ENCODE measurements around the gene SPECC1. TPM values are rescaled to one million over a fixed set of nuclear protein-coding genes. Genes with fewer than 3 reads are reported as not detected.

SPECC1 gene
- total RNA-seq, 1 experiment from 2014 or later, result 46.4 TPM

GRCh38 chr17:20281860-20282259, 272.7 kb downstream of the SPECC1 start:
- Histone ChIP-seq H3K9me2 (replicated peaks; ENCODE audit: low read length) (no peaks in the 10 kb centered on the region), H3K79me2 (ENCODE audit: low read length) (no peaks in the 10 kb centered on the region), H3F3A (ENCODE audit: low read length, unreplicated experiment) (no peaks in the 10 kb centered on the region), H3K4me3 (ENCODE audit: low read length) (no peak overlapping the region), H3K27me3 (ENCODE audit: low read length) (no peaks in the 10 kb centered on the region), H3K4me1 (ENCODE audit: insufficient read depth, low read length) (peaks cover 16% of the 10 kb centered on the region), H4K20me1 (ENCODE audit: low read length) (no peaks in the 10 kb centered on the region), H2AFZ (ENCODE audit: low read length) (no peak overlapping the region), H3K27ac (ENCODE audit: low read length) (no peak overlapping the region), H3K4me2 (ENCODE audit: low read length) (no peak overlapping the region), H3K9me3 (ENCODE audit: low read length) (no peaks in the 10 kb centered on the region), H3K36me3 (ENCODE audit: low read depth, low read length) (peaks cover 7% of the 10 kb centered on the region), H3K9ac (ENCODE audit: low read length) (no peak overlapping the region)
- CTCF ChIA-PET, result no interaction called here
- TF ChIP-seq CTCF (conservative IDR thresholded peaks at IDR 0.05; ENCODE audit: low read depth, low read length), result no peak
- no peak for TF ChIP-seq EZH2phosphoT487 (IDR thresholded peaks at IDR 0.05; ENCODE audit: borderline replicate concordance, low read length)
- no peak for TF ChIP-seq EZH2 (IDR thresholded peaks at IDR 0.05; ENCODE audit: low read length, unreplicated experiment)
- intact Hi-C loops (cut with micrococcal nuclease), result no loop called here
- no peak for ATAC-seq
- no peak for DNase-seq
- POLR2A ChIA-PET (ENCODE audit: unreplicated experiment), result no interaction called here
- no TSS peak for BruUV-seq (replicated peaks)

GRCh38 chr17:20282526-20283308, 273.6 kb downstream of the SPECC1 start:
- intact Hi-C loops (cut with micrococcal nuclease), result no loop called here
- Histone ChIP-seq H3K9me3 (ENCODE audit: low read length) (no peaks in the 10 kb centered on the region), H3K4me2 (ENCODE audit: low read length) (no peak overlapping the region), H3K9ac (ENCODE audit: low read length) (no peak overlapping the region), H3K36me3 (ENCODE audit: low read depth, low read length) (peaks cover 7% of the 10 kb centered on the region), H3K9me2 (replicated peaks; ENCODE audit: low read length) (no peaks in the 10 kb centered on the region), H2AFZ (ENCODE audit: low read length) (no peak overlapping the region), H3K27me3 (ENCODE audit: low read length) (no peaks in the 10 kb centered on the region), H3K4me1 (ENCODE audit: insufficient read depth, low read length) (peaks cover 11% of the 10 kb centered on the region), H3K27ac (ENCODE audit: low read length) (no peak overlapping the region), H4K20me1 (ENCODE audit: low read length) (no peaks in the 10 kb centered on the region), H3K4me3 (ENCODE audit: low read length) (no peak overlapping the region), H3F3A (ENCODE audit: low read length, unreplicated experiment) (no peaks in the 10 kb centered on the region), H3K79me2 (ENCODE audit: low read length) (no peaks in the 10 kb centered on the region)
- TF ChIP-seq CTCF (conservative IDR thresholded peaks at IDR 0.05; ENCODE audit: low read depth, low read length) (no peak), EZH2 (IDR thresholded peaks at IDR 0.05; ENCODE audit: low read length, unreplicated experiment) (no peak), EZH2phosphoT487 (IDR thresholded peaks at IDR 0.05; ENCODE audit: borderline replicate concordance, low read length) (no peak)
- BruUV-seq (replicated peaks), result no TSS peak
- ChIA-PET POLR2A (ENCODE audit: unreplicated experiment) (no interaction called here), CTCF (no interaction called here)
- DNase-seq, result no peak
- no peak for ATAC-seq

- no peak for ATAC-seq
- H3K9me2 ChIP-seq (replicated peaks; ENCODE audit: low read length), result no peaks in the 10 kb centered on the region
- ChIA-PET CTCF (no interaction called here), POLR2A (ENCODE audit: unreplicated experiment) (no interaction called here)
- DNase-seq, result no peak
- no peaks in the 10 kb centered on the region for H3K79me2 ChIP-seq (ENCODE audit: low read length)
- H3K27me3 ChIP-seq (ENCODE audit: low read length), result no peaks in the 10 kb centered on the region
- no peak overlapping the region for H2AFZ ChIP-seq (ENCODE audit: low read length)
- H3K9ac ChIP-seq (ENCODE audit: low read length), result no peak overlapping the region
- no peaks in the 10 kb centered on the region for H3F3A ChIP-seq (ENCODE audit: low read length, unreplicated experiment)
- H3K4me1 ChIP-seq (ENCODE audit: insufficient read depth, low read length), result no peaks in the 10 kb centered on the region
- intact Hi-C loops (cut with micrococcal nuclease), result no loop called here
- BruUV-seq (replicated peaks), result no TSS peak
- TF ChIP-seq EZH2 (IDR thresholded peaks at IDR 0.05; ENCODE audit: low read length, unreplicated experiment), result no peak
- no peak for TF ChIP-seq CTCF (conservative IDR thresholded peaks at IDR 0.05; ENCODE audit: low read depth, low read length)
- TF ChIP-seq EZH2phosphoT487 (IDR thresholded peaks at IDR 0.05; ENCODE audit: borderline replicate concordance, low read length), result no peak
- no peaks in the 10 kb centered on the region for H4K20me1 ChIP-seq (ENCODE audit: low read length)
- H3K36me3 ChIP-seq (ENCODE audit: low read depth, low read length), result peaks cover 7% of the 10 kb centered on the region
- no peak overlapping the region for H3K4me2 ChIP-seq (ENCODE audit: low read length)
- no peak overlapping the region for H3K27ac ChIP-seq (ENCODE audit: low read length)
- no peaks in the 10 kb centered on the region for H3K9me3 ChIP-seq (ENCODE audit: low read length)
- H3K4me3 ChIP-seq (ENCODE audit: low read length), result no peak overlapping the region
Measured at GRCh38 chr17:20284022-20284421, 274.9 kb downstream of the SPECC1 start.

All from PC-3 (cell line).